HL-60 (cell line): ENCODE data around the gene SIX5.
"Not testable (repeated sequence)": the region's sequence is repeated elsewhere in the genome, so short reads cannot be mapped to it uniquely, and the experiment has no call there.

Experiments used
- GABPA ChIP-seq: IDR thresholded peaks from 2 replicates; pipeline ENCODE4 v1.6.1; 2012; ENCODE audit warnings: low read depth
- POLR2AphosphoS5 ChIP-seq: IDR thresholded peaks from 2 replicates; pipeline ENCODE4 v1.6.1; 2012; ENCODE audit warnings: low read depth
- TF ChIP-seq, protein P1 (sequence below): IDR thresholded peaks from one replicate; pipeline ENCODE4 v1.5.1; 2011; ENCODE audit warnings: low read length, control low read depth, inconsistent platforms; ENCODE audit not compliant: insufficient read depth

DNA sequence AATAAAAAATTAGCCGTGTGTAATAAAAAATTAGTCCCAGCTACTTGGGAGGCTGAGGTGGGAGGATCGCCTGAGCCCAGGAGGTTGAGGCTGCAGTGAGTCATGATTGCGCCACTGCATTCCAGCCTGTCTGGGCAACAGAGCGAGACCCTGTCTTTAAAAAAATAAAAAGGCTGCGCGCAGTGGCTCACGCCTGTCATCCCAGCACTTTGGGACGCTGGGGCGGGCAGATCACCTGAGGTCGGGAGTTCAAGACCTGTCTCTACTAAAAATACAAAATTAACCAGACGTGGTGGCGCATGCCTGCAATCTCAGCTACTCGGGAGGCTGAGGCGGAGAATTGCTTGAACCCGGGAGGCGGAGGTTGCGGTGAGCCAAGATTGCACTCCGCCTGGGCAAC, 40.4 kb downstream of the SIX5 start:
- not testable (repeated sequence) for TF ChIP-seq POLR2AphosphoS5, GABPA
- TF ChIP-seq, protein P1, sequence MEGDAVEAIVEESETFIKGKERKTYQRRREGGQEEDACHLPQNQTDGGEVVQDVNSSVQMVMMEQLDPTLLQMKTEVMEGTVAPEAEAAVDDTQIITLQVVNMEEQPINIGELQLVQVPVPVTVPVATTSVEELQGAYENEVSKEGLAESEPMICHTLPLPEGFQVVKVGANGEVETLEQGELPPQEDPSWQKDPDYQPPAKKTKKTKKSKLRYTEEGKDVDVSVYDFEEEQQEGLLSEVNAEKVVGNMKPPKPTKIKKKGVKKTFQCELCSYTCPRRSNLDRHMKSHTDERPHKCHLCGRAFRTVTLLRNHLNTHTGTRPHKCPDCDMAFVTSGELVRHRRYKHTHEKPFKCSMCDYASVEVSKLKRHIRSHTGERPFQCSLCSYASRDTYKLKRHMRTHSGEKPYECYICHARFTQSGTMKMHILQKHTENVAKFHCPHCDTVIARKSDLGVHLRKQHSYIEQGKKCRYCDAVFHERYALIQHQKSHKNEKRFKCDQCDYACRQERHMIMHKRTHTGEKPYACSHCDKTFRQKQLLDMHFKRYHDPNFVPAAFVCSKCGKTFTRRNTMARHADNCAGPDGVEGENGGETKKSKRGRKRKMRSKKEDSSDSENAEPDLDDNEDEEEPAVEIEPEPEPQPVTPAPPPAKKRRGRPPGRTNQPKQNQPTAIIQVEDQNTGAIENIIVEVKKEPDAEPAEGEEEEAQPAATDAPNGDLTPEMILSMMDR: not testable (repeated sequence)
